ENCODE data around the gene EXOSC10.
A peak's percentile ranks its signal among the peaks of the same experiment; 100 is the strongest.
"Not testable (repeated sequence)": the region's sequence is repeated elsewhere in the genome, so short reads cannot be mapped to it uniquely, and the experiment has no call there.

Gene EXOSC10

DNA sequence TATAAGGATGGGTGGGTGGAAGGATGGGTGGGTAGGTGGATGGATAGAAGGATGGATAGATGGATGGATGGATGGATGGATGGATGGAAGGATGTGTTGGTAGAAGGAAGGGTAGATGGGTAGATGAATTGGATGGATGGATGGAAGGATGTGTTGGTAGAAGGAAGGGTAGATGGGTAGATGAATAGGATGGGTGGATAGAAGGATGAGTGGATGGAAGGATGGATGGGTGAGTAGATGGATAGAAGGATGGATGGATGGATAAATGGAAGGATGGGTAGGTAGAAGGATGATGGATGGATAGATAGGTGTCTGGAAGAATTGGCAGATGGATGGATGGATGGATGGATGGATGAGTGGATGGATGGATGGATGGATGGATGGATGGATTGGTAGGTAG, 58.6 kb downstream of the EXOSC10 start:
- no peak for FAIRE-seq

DNA sequence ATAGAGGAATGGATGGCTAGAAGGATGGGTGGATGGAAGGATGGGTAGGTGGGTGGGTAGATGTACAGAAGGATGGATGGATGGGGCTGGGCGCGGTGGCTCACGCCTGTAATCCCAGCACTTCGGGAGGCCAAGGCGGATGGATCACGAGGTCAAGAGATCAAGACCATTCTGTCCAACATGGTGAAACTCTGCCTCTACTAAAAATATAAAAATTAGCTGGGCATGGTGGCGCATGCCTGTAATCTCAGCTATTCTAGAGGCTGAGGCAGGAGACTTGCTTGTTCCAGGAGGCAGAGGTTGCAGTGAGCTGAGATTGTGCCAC, 59.6 kb downstream of the EXOSC10 start:
- FAIRE-seq = not testable (repeated sequence)

DNA sequence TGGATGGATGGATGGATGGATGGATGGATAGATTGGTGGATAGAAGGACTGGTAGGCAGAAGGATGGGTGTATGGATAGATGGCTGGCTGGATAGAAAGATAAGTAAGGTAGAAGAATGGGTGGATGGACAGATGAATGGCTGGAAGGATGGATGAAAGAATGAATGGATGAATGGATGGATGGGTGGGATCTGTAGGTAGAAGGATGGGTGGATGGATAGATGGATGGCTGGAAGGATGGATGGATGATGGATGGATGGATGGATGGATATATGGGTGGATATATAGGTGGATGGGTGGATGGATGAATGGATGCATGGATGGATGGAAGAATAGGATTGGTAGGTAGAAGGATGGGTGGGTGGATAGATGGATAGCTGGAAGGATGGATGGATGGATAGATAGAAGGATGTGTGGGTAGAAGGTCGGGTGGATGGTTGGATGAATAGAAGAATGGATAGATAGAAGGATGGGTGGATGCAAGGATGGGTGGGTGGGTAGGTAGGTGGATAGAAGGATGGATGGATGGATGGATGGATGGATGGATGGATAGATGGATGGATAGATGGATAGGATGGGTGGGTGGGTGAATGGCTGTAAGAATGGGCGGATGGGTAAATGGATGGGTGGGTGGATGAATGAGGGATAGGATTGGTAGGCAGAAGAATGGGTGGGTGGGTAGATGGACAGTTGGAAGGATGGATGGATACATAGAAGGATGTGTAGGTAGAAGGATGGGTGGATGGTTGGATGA, 60.1 kb downstream of the EXOSC10 start:
- no peak for FAIRE-seq

DNA sequence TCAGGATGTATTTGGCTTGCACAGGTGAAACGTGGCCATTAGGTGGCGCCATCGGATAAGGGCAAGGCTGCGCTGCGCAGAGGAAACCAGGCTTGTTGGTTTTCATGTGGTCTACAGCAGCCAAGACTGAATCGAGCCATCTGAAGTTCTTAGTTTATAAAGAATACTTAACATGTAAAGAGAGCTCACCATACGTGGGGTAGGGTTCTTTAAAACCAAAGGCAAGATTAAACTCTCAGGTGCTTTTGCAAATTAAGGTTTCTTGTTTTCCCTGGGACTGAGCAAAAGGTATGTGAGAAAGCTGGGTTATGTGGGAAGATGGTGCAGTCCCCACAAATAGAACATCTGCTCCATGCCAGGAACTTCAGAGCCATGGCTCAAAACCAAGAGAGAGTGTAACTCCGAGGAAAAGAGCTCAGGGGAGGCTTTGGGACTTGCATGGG, 61.9 kb downstream of the EXOSC10 start:
- FAIRE-seq = peak; percentile 68

DNA sequence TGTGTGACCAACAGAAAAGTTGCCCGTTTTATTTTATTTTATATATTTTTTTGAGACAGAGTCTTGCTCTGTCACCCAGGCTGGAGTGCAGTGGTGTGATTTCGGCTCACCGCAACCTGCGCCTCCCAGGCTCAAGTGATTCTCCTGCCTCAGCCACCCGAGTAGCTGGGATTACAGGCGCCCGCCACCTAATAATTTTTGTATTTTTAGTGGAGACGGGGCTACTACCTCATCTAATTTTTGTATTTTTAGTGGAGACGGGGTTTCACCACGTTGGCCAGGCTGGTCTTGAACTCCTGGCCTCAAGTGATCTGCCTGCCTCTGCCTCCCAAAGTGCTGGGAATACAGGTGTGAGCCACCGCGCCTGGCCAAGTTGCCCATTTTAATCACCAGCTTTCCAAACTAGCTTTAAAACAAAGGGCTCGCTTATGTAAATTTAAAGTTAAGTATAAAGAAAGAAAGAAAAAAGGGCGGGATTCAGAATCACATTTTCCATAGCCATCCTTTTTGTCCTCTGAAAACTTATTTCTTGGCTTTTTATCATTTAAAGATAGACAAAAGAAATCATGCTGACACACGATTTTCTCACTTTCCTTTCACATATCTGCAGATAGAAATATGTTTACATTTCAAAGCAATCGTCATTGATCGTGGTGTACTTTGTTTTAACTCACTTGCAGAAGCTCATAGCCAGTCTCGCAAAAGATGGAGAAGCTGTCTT, 62.5 kb downstream of the EXOSC10 start:
- not testable (repeated sequence) for FAIRE-seq

DNA sequence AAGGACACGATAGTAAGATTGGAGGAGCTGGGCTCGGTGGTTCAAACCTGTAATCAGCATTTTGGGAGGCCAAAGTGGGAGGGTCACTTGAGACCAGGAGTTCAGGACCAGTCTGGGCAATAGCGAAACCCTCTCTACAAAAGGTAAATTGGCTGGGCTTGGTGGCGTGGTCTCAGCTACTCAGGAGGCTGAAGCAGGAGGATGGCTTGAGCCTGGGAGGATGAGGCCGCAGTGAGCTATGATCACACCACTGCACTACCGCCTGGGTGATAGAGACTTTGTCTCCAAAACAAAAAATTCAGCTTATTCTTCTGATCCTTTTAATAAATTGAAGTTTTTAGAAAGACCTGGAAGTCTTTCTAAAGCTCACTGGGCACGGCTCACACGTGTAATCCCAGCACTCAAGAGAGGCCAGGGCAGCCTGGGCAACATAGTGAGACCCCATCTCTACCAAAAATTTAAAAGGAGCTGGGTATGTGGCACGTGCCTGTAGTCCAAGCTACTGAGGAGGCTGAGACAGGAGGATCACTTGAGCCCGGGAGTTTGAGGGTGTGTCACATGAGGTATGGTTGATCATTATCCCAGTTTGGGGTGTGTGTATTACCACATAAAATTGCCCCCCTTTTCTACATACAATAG, 67.9 kb downstream of the EXOSC10 start:
- no peak for FAIRE-seq

DNA sequence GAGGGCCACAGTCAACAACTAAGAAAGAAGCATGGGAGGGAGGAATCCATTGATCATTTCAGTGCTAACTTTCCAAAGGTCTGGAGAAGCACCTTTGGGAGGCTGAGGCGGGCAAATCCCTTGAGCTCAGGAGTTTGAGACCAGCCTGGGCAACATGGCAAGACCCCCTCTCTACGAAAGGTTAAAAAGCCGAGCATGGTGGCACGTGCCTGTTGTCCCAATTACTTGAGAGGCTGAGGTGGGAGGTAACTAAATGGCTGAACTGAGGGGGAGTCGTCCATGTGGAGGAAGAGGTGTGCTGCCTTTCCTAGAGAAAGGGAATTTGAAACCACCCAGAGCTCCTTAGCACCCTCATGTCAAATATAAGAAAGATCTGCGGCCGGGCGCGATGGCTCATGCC, 68.8 kb downstream of the EXOSC10 start:
- no peak for FAIRE-seq

DNA sequence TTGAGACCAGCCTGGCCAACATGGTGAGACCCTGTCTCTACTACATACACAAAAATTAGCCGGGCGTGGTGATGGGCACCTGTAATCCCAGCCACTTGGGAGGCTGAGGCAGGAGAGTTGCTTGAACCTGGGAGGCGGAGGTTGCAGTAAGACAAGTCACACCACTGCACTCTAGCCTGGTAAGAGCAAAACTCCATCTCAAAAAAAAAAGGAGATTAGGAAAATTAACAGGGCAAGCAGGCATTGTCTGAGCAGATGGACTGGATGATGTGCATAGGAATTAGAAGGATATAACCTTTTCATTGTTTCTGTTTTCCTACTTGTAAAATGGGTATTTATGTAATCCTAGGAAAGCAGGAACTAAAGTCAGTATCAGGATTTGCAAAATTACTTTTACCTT, 71.7 kb downstream of the EXOSC10 start:
- no peak for FAIRE-seq

DNA sequence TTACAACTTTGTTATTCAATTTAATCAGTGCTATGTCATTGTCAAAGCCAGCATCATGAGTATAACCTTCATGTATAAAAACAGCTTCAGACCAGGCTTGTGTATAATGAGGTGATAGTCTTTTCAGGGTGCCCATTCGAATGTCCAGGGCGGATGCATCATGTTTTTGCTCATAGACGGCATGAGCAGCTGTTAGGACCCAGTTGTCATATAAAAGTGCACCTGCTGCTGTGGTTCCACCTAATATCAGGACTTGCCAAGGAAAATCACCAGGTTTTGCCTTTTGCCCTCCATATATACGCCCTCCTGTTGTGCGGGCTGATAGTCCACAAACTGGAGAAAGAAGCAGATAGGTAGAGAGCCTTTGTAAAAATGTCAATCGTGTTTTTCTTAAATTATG, 72.4 kb downstream of the EXOSC10 start:
- FAIRE-seq = no peak

DNA sequence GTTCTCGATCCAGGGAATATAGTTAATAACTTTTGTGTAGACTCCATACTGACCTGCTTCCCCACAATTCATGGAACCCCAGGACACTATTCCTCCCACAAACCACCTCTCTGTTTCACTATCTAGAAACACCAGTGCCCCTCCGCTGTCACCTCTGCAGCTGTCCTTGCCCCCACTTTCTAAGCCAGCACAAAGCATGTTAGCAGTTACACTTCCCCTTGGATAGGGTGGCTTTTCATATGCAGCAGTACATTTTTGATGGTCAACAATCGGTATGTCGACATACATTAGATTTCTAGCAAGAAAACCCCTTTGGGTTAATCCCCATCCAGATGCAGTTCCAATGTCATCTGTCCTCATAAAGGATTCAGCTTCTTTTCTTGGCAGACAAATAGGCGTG, 72.8 kb downstream of the EXOSC10 start:
- no peak for FAIRE-seq

DNA sequence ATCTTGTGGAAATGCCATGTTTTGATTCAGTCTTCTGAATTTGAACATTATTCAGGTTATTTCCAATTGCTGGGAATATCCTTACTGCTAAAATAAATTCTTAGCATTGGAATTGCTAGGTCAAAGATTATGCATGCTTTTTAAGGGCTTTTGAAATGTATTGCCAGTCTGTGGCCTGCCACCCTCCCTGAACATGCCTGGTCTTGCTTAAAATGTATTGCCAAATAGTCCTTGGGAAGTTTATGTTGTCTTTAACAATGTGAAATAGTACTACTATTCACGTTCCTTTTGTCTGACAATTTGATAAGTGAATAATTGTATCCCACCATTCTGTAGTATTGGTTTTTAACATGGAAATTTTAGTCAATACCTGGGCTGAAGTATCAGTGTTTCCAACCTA, 73.6 kb downstream of the EXOSC10 start:
- FAIRE-seq = no peak

DNA sequence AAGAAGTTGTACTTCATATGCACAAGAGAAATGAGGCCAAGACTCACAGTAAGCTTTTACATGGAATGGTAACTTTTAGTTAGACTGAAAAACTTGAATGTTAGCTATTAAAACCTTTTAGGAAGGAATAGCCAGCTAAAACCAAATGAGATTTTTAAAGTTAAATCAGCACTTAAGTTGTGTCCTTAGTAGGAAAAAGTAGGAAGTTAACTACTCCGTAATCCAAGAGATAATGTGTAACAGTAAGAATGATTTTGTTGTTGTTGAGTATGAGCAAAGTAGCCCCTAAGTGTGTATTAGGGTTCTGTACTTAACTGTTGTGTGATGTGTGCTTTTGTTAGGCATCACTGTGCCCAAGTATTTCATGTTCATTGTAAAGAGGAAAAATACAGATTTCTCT, 74.1 kb downstream of the EXOSC10 start:
- FAIRE-seq = no peak

DNA sequence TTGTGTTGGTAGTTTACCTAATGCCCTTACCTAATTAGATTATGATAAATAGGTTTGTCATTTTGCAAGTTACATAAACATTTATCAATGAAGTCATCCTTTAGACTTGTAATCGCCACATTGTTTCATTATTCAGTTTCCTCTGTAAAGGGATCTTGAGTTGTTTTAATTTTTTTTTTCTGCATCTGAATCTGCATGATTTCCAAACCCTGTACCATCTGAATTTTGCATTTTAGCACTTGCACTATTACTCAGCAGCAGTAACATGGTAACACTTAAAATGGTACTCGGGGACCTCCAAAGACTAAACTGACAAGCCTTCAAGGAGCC, 74.8 kb downstream of the EXOSC10 start:
- no peak for FAIRE-seq

DNA sequence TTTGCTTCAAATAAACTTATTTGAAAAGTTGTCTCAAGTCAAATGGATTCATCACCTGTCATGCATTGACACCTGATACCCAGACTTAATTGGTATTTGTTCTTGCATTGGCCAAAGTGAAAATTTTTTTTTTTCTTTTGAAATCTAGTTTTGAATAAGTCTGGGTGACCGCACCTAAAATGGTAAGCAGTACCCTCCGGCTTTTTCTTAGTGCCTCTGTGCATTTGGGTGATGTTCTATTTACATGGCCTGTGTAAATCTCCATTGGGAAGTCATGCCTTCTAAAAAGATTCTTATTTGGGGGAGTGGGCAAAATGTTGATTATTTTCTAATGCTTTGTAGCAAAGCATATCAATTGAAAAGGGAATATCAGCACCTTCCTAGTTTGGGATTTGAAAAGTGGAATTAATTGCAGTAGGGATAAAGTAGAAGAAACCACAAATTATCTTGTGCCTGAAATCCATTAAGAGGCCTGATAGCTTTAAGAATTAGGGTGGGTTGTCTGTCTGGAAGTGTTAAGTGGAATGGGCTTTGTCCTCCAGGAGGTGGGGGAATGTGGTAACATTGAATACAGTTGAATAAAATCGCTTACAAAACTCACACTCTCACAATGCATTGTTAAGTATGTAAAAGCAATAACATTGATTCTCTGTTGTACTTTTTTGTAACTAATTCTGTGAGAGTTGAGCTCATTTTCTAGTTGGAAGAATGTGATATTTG, 75.4 kb downstream of the EXOSC10 start:
- no peak for FAIRE-seq

DNA sequence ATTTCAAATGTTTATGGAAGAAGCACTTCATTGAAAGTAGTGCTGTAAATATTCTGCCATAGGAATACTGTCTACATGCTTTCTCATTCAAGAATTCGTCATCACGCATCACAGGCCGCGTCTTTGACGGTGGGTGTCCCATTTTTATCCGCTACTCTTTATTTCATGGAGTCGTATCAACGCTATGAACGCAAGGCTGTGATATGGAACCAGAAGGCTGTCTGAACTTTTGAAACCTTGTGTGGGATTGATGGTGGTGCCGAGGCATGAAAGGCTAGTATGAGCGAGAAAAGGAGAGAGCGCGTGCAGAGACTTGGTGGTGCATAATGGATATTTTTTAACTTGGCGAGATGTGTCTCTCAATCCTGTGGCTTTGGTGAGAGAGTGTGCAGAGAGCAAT, 76.5 kb downstream of the EXOSC10 start:
- FAIRE-seq = no peak

DNA sequence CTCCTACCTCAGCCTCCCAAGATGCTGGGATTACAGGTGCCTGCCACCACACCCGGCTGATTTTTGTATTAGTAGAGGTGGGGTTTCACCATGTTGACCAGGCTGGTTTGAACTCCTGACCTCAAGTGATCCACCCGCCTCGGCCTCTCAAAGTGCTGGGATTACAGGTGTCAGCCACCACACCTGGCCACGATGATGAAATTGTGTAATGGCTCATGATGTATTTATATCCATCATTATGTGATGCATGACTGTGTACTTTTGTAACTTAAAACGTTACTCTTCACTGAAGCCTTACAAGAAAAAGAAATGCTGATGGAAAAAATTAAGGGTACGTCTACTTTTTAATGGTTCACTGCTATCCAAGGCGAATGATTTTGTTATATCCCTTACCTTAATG, 79.7 kb downstream of the EXOSC10 start:
- FAIRE-seq = no peak

DNA sequence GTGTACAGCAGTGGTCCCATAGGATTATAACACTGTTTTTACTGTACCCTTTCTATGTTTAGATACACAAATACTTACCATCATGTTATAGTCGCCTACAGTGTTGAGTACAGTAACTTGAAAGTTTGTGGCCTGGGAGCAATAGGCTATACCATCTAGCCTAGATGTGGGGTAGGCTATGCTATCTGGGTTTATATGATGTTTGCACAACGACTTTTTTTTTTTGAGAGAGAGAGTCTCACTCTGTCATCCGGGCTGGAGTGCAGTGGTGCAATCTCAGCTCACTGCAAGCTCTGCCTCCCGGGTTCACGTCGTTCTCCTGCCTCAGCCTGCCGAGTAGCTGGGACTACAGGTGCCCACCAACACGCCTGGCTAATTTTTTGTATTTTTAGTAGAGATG, 80.3 kb downstream of the EXOSC10 start:
- FAIRE-seq = not testable (repeated sequence)
